SK-N-SH (cell line): Measurements from ENCODE around the gene FAM234A. TPM values are rescaled to one million over a fixed set of nuclear protein-coding genes. Genes with fewer than 3 reads are reported as not detected.

Source experiments
- CTCF ChIA-PET: fragments of 300-600, 350-600 bp; formaldehyde crosslinking; extraction: SDS; loops from one replicate; lab custom pipeline; 2021; lab: Yijun Ruan, JAX
- POLR2A ChIA-PET: fragments of 350-600 bp; sonication (Branson Sonifier 250); formaldehyde crosslinking; extraction: SDS; loops from one replicate; lab custom pipeline; 2020; ENCODE audit warnings: antibody characterized with exemption, inconsistent platforms; lab: Yijun Ruan, JAX
- DNase-seq: peaks from one replicate; pipeline ENCODE4 v3.0.0; 2012
- H2AFZ ChIP-seq: fragments of 200-600 bp; sonication (generic); 2 replicates; pipeline ENCODE4 v1.8.1; 2016; ENCODE audit warnings: antibody characterized with exemption, mild to moderate bottlenecking, low read depth
- H3F3A ChIP-seq: fragments of 200-600 bp; sonication (generic); replicated peaks from 2 replicates; pipeline ENCODE3; 2016; ENCODE audit warnings: antibody characterized with exemption, mild to moderate bottlenecking; ENCODE audit not compliant: insufficient read depth
- H3K27ac ChIP-seq, 2 experiments: fragments of 200-500 bp in 1 of 2; fragments of 200-600 bp in 1 of 2; sonication (Bioruptor generic) in 1 of 2; sonication (generic), shearing (Covaris generic) in 1 of 2; 2 replicates each; pipeline versions ENCODE4 v1.5.1 to v1.6.1; 2014 to 2016; ENCODE audit warnings: low read depth in 2 of 2, inconsistent platforms in 1 of 2, low read length in 1 of 2, mild to moderate bottlenecking in 1 of 2, mixed read lengths in 1 of 2
- H3K27me3 ChIP-seq: fragments of 200-600 bp; sonication (generic), shearing (Covaris generic); 2 replicates; pipeline ENCODE4 v1.6.1; 2016; ENCODE audit warnings: mixed run types; ENCODE audit not compliant: insufficient read depth
- H3K36me3 ChIP-seq, 2 experiments: fragments of 200-500 bp in 1 of 2; fragments of 200-600 bp in 1 of 2; sonication (Bioruptor generic) in 1 of 2; sonication (generic) in 1 of 2; replicated peaks in 1 of 2; 2 replicates each; pipeline versions ENCODE3 to v1.5.1; 2014 to 2016; ENCODE audit warnings: low read length in 1 of 2, mild to moderate bottlenecking in 1 of 2; ENCODE audit not compliant: insufficient read depth in 2 of 2, control insufficient read depth in 1 of 2
- H3K4me1 ChIP-seq, 2 experiments: fragments of 200-500 bp in 1 of 2; fragments of 200-600 bp in 1 of 2; sonication (Bioruptor generic) in 1 of 2; sonication (generic), shearing (Covaris generic) in 1 of 2; 2 replicates each; pipeline versions ENCODE4 v1.5.1 to v1.6.1; 2014 to 2016; ENCODE audit warnings: low read depth in 1 of 2, low read length in 1 of 2, mixed run types in 1 of 2; ENCODE audit not compliant: insufficient read depth in 2 of 2, control insufficient read depth in 1 of 2
- H3K4me2 ChIP-seq: fragments of 200-600 bp; sonication (generic), shearing (Covaris generic); 2 replicates; pipeline ENCODE4 v1.6.1; 2017; ENCODE audit warnings: mixed run types
- H3K4me3 ChIP-seq, 2 experiments: fragments of 200-500 bp in 1 of 2; fragments of 200-600 bp in 1 of 2; sonication (Bioruptor generic) in 1 of 2; sonication (generic), shearing (Covaris generic) in 1 of 2; 2 replicates each; pipeline versions ENCODE4 v1.5.1 to v1.8.1; 2014 to 2016; ENCODE audit warnings: low read depth in 2 of 2, inconsistent platforms in 1 of 2, low read length in 1 of 2, mild to moderate bottlenecking in 1 of 2, mixed read lengths in 1 of 2, moderate library complexity in 1 of 2
- H3K79me2 ChIP-seq: fragments of 200-600 bp; sonication (generic); 2 replicates; pipeline ENCODE4 v1.8.1; 2017; ENCODE audit warnings: mild to moderate bottlenecking; ENCODE audit not compliant: insufficient read depth
- H3K9ac ChIP-seq: fragments of 200-600 bp; sonication (generic); 2 replicates; pipeline ENCODE4 v1.6.1; 2017; ENCODE audit warnings: mixed run types
- H3K9me2 ChIP-seq: fragments of 200-600 bp; sonication (generic); 2 replicates; pipeline ENCODE4 v1.6.1; 2017; ENCODE audit warnings: mixed run types
- H3K9me3 ChIP-seq: fragments of 200-600 bp; sonication (generic); 2 replicates; pipeline ENCODE4 v1.6.1; 2017; ENCODE audit warnings: mixed run types, mild to moderate bottlenecking, moderate library complexity
- H4K20me1 ChIP-seq: fragments of 200-600 bp; sonication (generic); 2 replicates; pipeline ENCODE4 v1.6.1; 2017; ENCODE audit warnings: mild to moderate bottlenecking, mixed run types; ENCODE audit not compliant: insufficient read depth
- CHD2 ChIP-seq: fragments of 150-350 bp; IDR thresholded peaks from 2 replicates; pipeline ENCODE4 v1.6.1; 2018; ENCODE audit warnings: low read length; ENCODE audit not compliant: partially characterized antibody
- ELF1 ChIP-seq: IDR thresholded peaks from 2 replicates; pipeline ENCODE4 v1.4.0; 2012
- FOSL2 ChIP-seq: IDR thresholded peaks from 2 replicates; pipeline ENCODE4 v1.4.0; 2012; ENCODE audit warnings: low read depth, mild to moderate bottlenecking, moderate library complexity, borderline replicate concordance
- GATA2 ChIP-seq: sonication (generic); formaldehyde crosslinking; IDR thresholded peaks from 2 replicates; pipeline ENCODE4 v1.5.0; 2020; ENCODE audit warnings: mild to moderate bottlenecking, missing genetic modification reagents
- MEF2A ChIP-seq: IDR thresholded peaks from 2 replicates; pipeline ENCODE4 v1.4.0; 2012; ENCODE audit warnings: low read depth, borderline replicate concordance
- MXI1 ChIP-seq: IDR thresholded peaks from 2 replicates; pipeline ENCODE4 v1.6.1; 2012; ENCODE audit warnings: mild to moderate bottlenecking, low read depth, low read length, improper control_type of control experiment
- NFIC ChIP-seq: IDR thresholded peaks from 2 replicates; pipeline ENCODE4 v1.4.0; 2012; ENCODE audit warnings: borderline replicate concordance
- POLR2AphosphoS5 ChIP-seq: IDR thresholded peaks from 2 replicates; pipeline ENCODE4 v1.6.1; 2012; ENCODE audit warnings: low read depth, low read length
- SIN3A ChIP-seq: IDR thresholded peaks from 2 replicates; pipeline ENCODE4 v1.6.1; 2012; ENCODE audit warnings: low read depth, mild to moderate bottlenecking, low read length, moderate library complexity, borderline replicate concordance
- TAF1 ChIP-seq: IDR thresholded peaks from 2 replicates; pipeline ENCODE4 v1.6.1; 2012; ENCODE audit warnings: low read depth, mild to moderate bottlenecking, low read length, moderate library complexity, borderline replicate concordance
- WGBS: methylation state at CpG from one replicate; pipeline ENCODE4 v1.1.6; 2017; ENCODE audit warnings: low lambda C conversion rate; 5-methylcytosine and 5-hydroxymethylcytosine counted together
- polyA plus RNA-seq, 3 experiments: library from polyadenylated mRNA; depleted of rRNA; stranded (reverse); fragments of >200 nt; gene quantifications; 2 replicates each; pipeline ENCODE4 v1.2.3, GENCODE V29; 2012
- TF ChIP-seq, protein P1 (sequence below): IDR thresholded peaks from 2 replicates; pipeline ENCODE4 v1.6.1; 2012; ENCODE audit warnings: mild to moderate bottlenecking, low read depth, low read length, moderate library complexity
- TF ChIP-seq, protein P2 (sequence below): fragments of 150-350 bp; IDR thresholded peaks from 2 replicates; pipeline ENCODE4 v1.6.1; 2016; ENCODE audit warnings: mild to moderate bottlenecking, low read depth, low read length
- TF ChIP-seq, protein P3 (sequence below): fragments of 150-350 bp; IDR thresholded peaks from 2 replicates; pipeline ENCODE4 v1.6.1; 2017; ENCODE audit warnings: antibody characterized with exemption, low read length, low read depth, borderline replicate concordance
- TF ChIP-seq, protein P4 (sequence below): IDR thresholded peaks from 2 replicates; pipeline ENCODE4; 2012

Gene FAM234A
- polyA plus RNA-seq, 1 of the 3 experiments (the other 2 are of a cell fraction) = 126 TPM

DNA sequence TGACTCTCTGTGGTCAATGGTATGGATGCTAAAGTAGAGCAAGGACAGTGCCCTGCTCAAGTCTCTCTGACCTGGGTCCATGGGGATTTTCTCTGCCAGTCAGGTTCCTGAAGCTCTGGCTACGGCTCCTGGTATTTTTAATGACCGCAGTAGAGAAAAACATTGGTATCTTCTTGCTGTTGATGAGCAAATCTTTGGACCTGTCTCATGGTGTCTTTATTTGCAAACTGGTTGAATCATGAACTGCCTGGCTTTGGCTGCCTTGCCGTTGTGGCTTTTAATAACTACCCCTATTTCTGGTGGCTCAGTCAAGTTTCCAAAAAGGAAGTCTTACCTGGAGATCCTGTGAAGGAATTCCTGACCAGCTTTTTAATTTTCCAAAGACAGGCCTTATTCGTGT lies 8.7 kb downstream of the FAM234A start:
- peaks cover 37% of the 10 kb centered on the region for H3K79me2 ChIP-seq
- H2AFZ ChIP-seq = no peak overlapping the region
- no peak for DNase-seq
- CTCF ChIA-PET = interaction anchor here (2.1 kb wide), 1 partner anchor 9 kb away, joined by 6 read pairs; the partner anchor contains the start of gene FAM234A
- H3K27me3 ChIP-seq = no peaks in the 10 kb centered on the region
- no peaks in the 10 kb centered on the region for H3F3A ChIP-seq
- H3K9ac ChIP-seq = no peak overlapping the region
- no peak overlapping the region for H3K27ac ChIP-seq
- H3K4me3 ChIP-seq = no peak overlapping the region
- TF ChIP-seq GATA2 (CRISPR knock-in tag) = no peak
- TF ChIP-seq POLR2AphosphoS5 = no peak
- TF ChIP-seq, protein P1, sequence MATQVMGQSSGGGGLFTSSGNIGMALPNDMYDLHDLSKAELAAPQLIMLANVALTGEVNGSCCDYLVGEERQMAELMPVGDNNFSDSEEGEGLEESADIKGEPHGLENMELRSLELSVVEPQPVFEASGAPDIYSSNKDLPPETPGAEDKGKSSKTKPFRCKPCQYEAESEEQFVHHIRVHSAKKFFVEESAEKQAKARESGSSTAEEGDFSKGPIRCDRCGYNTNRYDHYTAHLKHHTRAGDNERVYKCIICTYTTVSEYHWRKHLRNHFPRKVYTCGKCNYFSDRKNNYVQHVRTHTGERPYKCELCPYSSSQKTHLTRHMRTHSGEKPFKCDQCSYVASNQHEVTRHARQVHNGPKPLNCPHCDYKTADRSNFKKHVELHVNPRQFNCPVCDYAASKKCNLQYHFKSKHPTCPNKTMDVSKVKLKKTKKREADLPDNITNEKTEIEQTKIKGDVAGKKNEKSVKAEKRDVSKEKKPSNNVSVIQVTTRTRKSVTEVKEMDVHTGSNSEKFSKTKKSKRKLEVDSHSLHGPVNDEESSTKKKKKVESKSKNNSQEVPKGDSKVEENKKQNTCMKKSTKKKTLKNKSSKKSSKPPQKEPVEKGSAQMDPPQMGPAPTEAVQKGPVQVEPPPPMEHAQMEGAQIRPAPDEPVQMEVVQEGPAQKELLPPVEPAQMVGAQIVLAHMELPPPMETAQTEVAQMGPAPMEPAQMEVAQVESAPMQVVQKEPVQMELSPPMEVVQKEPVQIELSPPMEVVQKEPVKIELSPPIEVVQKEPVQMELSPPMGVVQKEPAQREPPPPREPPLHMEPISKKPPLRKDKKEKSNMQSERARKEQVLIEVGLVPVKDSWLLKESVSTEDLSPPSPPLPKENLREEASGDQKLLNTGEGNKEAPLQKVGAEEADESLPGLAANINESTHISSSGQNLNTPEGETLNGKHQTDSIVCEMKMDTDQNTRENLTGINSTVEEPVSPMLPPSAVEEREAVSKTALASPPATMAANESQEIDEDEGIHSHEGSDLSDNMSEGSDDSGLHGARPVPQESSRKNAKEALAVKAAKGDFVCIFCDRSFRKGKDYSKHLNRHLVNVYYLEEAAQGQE = no peak
- TF ChIP-seq NFIC = no peak
- TF ChIP-seq, protein P2, sequence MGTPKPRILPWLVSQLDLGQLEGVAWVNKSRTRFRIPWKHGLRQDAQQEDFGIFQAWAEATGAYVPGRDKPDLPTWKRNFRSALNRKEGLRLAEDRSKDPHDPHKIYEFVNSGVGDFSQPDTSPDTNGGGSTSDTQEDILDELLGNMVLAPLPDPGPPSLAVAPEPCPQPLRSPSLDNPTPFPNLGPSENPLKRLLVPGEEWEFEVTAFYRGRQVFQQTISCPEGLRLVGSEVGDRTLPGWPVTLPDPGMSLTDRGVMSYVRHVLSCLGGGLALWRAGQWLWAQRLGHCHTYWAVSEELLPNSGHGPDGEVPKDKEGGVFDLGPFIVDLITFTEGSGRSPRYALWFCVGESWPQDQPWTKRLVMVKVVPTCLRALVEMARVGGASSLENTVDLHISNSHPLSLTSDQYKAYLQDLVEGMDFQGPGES = no peak
- TF ChIP-seq FOSL2 = no peak
- TF ChIP-seq TAF1 = no peak
- no peak for TF ChIP-seq SIN3A
- TF ChIP-seq CHD2 = no peak
- no peak for TF ChIP-seq MXI1
- no peak for TF ChIP-seq MEF2A
- TF ChIP-seq, protein P3, sequence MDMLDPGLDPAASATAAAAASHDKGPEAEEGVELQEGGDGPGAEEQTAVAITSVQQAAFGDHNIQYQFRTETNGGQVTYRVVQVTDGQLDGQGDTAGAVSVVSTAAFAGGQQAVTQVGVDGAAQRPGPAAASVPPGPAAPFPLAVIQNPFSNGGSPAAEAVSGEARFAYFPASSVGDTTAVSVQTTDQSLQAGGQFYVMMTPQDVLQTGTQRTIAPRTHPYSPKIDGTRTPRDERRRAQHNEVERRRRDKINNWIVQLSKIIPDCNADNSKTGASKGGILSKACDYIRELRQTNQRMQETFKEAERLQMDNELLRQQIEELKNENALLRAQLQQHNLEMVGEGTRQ = no peak
- TF ChIP-seq, protein P4, sequence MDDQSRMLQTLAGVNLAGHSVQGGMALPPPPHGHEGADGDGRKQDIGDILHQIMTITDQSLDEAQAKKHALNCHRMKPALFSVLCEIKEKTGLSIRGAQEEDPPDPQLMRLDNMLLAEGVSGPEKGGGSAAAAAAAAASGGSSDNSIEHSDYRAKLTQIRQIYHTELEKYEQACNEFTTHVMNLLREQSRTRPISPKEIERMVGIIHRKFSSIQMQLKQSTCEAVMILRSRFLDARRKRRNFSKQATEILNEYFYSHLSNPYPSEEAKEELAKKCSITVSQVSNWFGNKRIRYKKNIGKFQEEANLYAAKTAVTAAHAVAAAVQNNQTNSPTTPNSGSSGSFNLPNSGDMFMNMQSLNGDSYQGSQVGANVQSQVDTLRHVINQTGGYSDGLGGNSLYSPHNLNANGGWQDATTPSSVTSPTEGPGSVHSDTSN = no peak
- TF ChIP-seq ELF1 = no peak
- POLR2A ChIA-PET = no interaction called here
- no peaks in the 10 kb centered on the region for H3K4me1 ChIP-seq
- no peaks in the 10 kb centered on the region for H3K36me3 ChIP-seq
- H3K9me2 ChIP-seq = no peaks in the 10 kb centered on the region
- no peaks in the 10 kb centered on the region for H3K9me3 ChIP-seq
- no peaks in the 10 kb centered on the region for H4K20me1 ChIP-seq
- H3K4me2 ChIP-seq = no peak overlapping the region
- 92% methylated on average over 4 of the region's 4 CpGs for WGBS
